ENCODE results near the gene LEPR. TPM values are rescaled to one million over a fixed set of nuclear protein-coding genes. Genes with fewer than 3 reads are reported as not detected.

LEPR gene
- total and polyA plus RNA-seq, 4 donors = 42.0 to 103 (median 72.7) TPM

DNA sequence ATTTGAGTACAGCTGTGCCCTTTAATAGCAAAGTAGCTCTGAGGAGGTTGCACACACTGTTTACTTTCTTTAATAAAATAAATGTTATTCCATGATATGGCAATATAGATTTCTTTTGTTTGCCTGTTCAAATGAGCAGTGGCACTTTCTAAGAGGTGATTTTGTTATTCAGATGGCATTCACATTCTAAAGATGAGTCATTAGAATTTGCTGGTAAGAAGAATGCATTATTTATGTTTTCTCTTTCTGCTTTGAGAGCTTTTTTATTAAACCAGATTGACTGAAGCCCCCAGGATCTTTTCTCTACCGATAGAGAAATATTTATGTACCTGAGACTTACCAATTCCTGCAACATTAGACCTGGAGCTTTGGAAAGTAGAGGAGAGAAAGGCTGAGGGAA is 11.2 kb upstream of the LEPR start:
- no peaks in the 10 kb centered on the region for H3K36me3 ChIP-seq (ENCODE audit: control insufficient read depth in 4 of 4, insufficient read depth in 3 of 4, low read depth in 1 of 4, low read length in 3 of 4)
- H3K27ac ChIP-seq (ENCODE audit: low read depth in 1 of 2, low read length in 2 of 2) = no peak overlapping the region
- no peaks in the 10 kb centered on the region for H3K27me3 ChIP-seq (ENCODE audit: control insufficient read depth in 4 of 4, insufficient read depth in 4 of 4, low read length in 3 of 4)
- no peaks in the 10 kb centered on the region for H3K9me3 ChIP-seq (ENCODE audit: control insufficient read depth in 4 of 4, low read length in 3 of 4)
- TF ChIP-seq HNF4A (conservative IDR thresholded peaks at IDR 0.05) (no peak), YY1 (IDR thresholded peaks at IDR 0.05) (no peak)
- no peak for DNase-seq (ENCODE audit: low spot score)
- H3K4me3 ChIP-seq (ENCODE audit: low read depth in 1 of 3, low read length in 3 of 3) = no peak overlapping the region
- whole genome bisulfite sequencing = 60% methylated on average over 1 of the region's 1 CpG
- no peaks in the 10 kb centered on the region for H3K4me1 ChIP-seq (ENCODE audit: control insufficient read depth in 4 of 4, insufficient read depth in 4 of 4, low read length in 3 of 4)
- H3K9ac ChIP-seq (ENCODE audit: low read depth in 1 of 2, low read length in 2 of 2) = no peak overlapping the region

DNA sequence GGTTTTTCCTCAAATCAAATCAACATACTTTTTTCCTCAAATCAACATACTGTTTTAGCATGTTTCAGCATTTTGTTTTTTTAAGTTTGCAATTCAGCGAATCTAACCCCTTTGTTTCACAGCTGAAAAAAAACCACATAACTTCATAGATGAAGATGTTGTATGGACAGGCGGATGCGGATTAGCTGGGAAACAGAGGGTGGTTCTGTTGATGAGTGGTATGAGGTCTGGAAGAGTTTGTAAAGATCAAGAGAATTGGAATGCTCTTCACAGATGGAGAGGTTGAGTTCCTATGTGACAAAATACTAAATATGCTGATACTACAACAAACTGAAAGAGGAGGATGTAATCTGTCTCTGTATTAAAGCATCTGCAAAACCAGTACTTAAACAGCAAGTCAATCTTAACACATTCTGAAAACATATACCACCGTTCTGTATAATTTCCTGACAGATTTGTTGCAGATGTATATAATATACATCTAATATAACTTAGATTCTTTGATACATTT is 10.6 kb upstream of the LEPR start:
- TF ChIP-seq JUND (IDR thresholded peaks at IDR 0.05) (no peak), GABPA (IDR thresholded peaks at IDR 0.05 in 1 of 2, conservative IDR thresholded peaks at IDR 0.05 in 1 of 2) (no peak), FOXA1 (IDR thresholded peaks at IDR 0.05) (no peak), RAD21 (IDR thresholded peaks at IDR 0.05) (no peak), NR2F2 (IDR thresholded peaks at IDR 0.05) (no peak), EGR1 (IDR thresholded peaks at IDR 0.05; ENCODE audit: low read depth in 2 of 2) (no peak), YY1 (IDR thresholded peaks at IDR 0.05) (no peak), SP1 (IDR thresholded peaks at IDR 0.05) (no peak), HNF4G (IDR thresholded peaks at IDR 0.05) (no peak), TAF1 (conservative IDR thresholded peaks at IDR 0.05) (no peak), RXRA (IDR thresholded peaks at IDR 0.05) (no peak), HNF4A (conservative IDR thresholded peaks at IDR 0.05) (no peak), FOXA2 (IDR thresholded peaks at IDR 0.05) (no peak)
- TF ChIP-seq, protein P1, sequence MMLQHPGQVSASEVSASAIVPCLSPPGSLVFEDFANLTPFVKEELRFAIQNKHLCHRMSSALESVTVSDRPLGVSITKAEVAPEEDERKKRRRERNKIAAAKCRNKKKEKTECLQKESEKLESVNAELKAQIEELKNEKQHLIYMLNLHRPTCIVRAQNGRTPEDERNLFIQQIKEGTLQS (IDR thresholded peaks at IDR 0.05) = no peak
- TF ChIP-seq, protein P2, sequence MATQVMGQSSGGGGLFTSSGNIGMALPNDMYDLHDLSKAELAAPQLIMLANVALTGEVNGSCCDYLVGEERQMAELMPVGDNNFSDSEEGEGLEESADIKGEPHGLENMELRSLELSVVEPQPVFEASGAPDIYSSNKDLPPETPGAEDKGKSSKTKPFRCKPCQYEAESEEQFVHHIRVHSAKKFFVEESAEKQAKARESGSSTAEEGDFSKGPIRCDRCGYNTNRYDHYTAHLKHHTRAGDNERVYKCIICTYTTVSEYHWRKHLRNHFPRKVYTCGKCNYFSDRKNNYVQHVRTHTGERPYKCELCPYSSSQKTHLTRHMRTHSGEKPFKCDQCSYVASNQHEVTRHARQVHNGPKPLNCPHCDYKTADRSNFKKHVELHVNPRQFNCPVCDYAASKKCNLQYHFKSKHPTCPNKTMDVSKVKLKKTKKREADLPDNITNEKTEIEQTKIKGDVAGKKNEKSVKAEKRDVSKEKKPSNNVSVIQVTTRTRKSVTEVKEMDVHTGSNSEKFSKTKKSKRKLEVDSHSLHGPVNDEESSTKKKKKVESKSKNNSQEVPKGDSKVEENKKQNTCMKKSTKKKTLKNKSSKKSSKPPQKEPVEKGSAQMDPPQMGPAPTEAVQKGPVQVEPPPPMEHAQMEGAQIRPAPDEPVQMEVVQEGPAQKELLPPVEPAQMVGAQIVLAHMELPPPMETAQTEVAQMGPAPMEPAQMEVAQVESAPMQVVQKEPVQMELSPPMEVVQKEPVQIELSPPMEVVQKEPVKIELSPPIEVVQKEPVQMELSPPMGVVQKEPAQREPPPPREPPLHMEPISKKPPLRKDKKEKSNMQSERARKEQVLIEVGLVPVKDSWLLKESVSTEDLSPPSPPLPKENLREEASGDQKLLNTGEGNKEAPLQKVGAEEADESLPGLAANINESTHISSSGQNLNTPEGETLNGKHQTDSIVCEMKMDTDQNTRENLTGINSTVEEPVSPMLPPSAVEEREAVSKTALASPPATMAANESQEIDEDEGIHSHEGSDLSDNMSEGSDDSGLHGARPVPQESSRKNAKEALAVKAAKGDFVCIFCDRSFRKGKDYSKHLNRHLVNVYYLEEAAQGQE (IDR thresholded peaks at IDR 0.05) = no peak
- TF ChIP-seq, protein P3, sequence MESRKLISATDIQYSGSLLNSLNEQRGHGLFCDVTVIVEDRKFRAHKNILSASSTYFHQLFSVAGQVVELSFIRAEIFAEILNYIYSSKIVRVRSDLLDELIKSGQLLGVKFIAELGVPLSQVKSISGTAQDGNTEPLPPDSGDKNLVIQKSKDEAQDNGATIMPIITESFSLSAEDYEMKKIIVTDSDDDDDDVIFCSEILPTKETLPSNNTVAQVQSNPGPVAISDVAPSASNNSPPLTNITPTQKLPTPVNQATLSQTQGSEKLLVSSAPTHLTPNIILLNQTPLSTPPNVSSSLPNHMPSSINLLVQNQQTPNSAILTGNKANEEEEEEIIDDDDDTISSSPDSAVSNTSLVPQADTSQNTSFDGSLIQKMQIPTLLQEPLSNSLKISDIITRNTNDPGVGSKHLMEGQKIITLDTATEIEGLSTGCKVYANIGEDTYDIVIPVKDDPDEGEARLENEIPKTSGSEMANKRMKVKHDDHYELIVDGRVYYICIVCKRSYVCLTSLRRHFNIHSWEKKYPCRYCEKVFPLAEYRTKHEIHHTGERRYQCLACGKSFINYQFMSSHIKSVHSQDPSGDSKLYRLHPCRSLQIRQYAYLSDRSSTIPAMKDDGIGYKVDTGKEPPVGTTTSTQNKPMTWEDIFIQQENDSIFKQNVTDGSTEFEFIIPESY (IDR thresholded peaks at IDR 0.05) = no peak
- TF ChIP-seq, protein P4, sequence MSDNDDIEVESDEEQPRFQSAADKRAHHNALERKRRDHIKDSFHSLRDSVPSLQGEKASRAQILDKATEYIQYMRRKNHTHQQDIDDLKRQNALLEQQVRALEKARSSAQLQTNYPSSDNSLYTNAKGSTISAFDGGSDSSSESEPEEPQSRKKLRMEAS (IDR thresholded peaks at IDR 0.05) = no peak
- TF ChIP-seq, protein P5, sequence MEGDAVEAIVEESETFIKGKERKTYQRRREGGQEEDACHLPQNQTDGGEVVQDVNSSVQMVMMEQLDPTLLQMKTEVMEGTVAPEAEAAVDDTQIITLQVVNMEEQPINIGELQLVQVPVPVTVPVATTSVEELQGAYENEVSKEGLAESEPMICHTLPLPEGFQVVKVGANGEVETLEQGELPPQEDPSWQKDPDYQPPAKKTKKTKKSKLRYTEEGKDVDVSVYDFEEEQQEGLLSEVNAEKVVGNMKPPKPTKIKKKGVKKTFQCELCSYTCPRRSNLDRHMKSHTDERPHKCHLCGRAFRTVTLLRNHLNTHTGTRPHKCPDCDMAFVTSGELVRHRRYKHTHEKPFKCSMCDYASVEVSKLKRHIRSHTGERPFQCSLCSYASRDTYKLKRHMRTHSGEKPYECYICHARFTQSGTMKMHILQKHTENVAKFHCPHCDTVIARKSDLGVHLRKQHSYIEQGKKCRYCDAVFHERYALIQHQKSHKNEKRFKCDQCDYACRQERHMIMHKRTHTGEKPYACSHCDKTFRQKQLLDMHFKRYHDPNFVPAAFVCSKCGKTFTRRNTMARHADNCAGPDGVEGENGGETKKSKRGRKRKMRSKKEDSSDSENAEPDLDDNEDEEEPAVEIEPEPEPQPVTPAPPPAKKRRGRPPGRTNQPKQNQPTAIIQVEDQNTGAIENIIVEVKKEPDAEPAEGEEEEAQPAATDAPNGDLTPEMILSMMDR (IDR thresholded peaks at IDR 0.05; ENCODE audit: low read depth, low read length, missing input control) = no peak
- 96% methylated on average over 4 of the region's 4 CpGs for WGBS
- no peak for DNase-seq (ENCODE audit: low spot score)

More for the DNA sequence above, 10.6 kb upstream of the LEPR start:
- Histone ChIP-seq H3K4me1 (ENCODE audit: control insufficient read depth in 4 of 4, insufficient read depth in 4 of 4, low read length in 3 of 4) (no peaks in the 10 kb centered on the region), H3K9ac (ENCODE audit: low read depth in 1 of 2, low read length in 2 of 2) (no peak overlapping the region), H3K27me3 (ENCODE audit: control insufficient read depth in 4 of 4, insufficient read depth in 4 of 4, low read length in 3 of 4) (no peaks in the 10 kb centered on the region), H3K4me3 (ENCODE audit: low read depth in 1 of 3, low read length in 3 of 3) (no peak overlapping the region), H3K9me3 (ENCODE audit: control insufficient read depth in 4 of 4, low read length in 3 of 4) (no peaks in the 10 kb centered on the region), H3K36me3 (ENCODE audit: control insufficient read depth in 4 of 4, insufficient read depth in 3 of 4, low read depth in 1 of 4, low read length in 3 of 4) (no peaks in the 10 kb centered on the region), H3K27ac (ENCODE audit: low read depth in 1 of 2, low read length in 2 of 2) (no peak overlapping the region)

All from liver (tissue), 9 donors.